Skeletal muscle tissue (tissue), 4 donors: ENCODE results near the gene GIT1. TPM values are rescaled to one million over a fixed set of nuclear protein-coding genes. Genes with fewer than 3 reads are reported as not detected.

Experiments used
- H3K27ac ChIP-seq: one replicate; pipeline ENCODE4 v1.7.0; 2013; ENCODE audit warnings: mild to moderate bottlenecking, low read depth, low read length, inconsistent platforms
- H3K27me3 ChIP-seq, 3 donors: one replicate each; pipeline ENCODE4 v1.7.0; 2013; ENCODE audit warnings: low read length in 3 of 3; ENCODE audit not compliant: control insufficient read depth in 3 of 3, insufficient read depth in 3 of 3
- H3K36me3 ChIP-seq, 3 donors: one replicate each; pipeline ENCODE4 v1.7.0; 2013; ENCODE audit warnings: low read length in 3 of 3; ENCODE audit not compliant: control insufficient read depth in 3 of 3, insufficient read depth in 3 of 3
- H3K4me1 ChIP-seq, 3 donors: one replicate each; pipeline ENCODE4 v1.7.0; 2013; ENCODE audit warnings: low read length in 3 of 3, mild to moderate bottlenecking in 3 of 3; ENCODE audit not compliant: control insufficient read depth in 3 of 3, insufficient read depth in 3 of 3
- H3K4me3 ChIP-seq, 3 donors: one replicate each; pipeline ENCODE4 v1.7.0; 2013; ENCODE audit warnings: low read length in 3 of 3
- H3K9ac ChIP-seq, 3 donors: one replicate each; pipeline ENCODE4 v1.7.0; 2013; ENCODE audit warnings: low read length in 3 of 3, mild to moderate bottlenecking in 3 of 3, moderate library complexity in 2 of 3, low read depth in 1 of 3
- H3K9me3 ChIP-seq, 3 donors: one replicate each; pipeline ENCODE4 v1.7.0; 2013; ENCODE audit warnings: low read length in 3 of 3; ENCODE audit not compliant: control insufficient read depth in 3 of 3
- total RNA-seq: library from RNA; depleted of rRNA; stranded (reverse); fragments of >200 nt; gene quantifications from one replicate; pipeline ENCODE4 v1.2.3, GENCODE V29; 2014
- donor health status: Osteomylitis.

Gene GIT1
- total RNA-seq, 1 donor from 2014 or later: 11.0 TPM

DNA sequence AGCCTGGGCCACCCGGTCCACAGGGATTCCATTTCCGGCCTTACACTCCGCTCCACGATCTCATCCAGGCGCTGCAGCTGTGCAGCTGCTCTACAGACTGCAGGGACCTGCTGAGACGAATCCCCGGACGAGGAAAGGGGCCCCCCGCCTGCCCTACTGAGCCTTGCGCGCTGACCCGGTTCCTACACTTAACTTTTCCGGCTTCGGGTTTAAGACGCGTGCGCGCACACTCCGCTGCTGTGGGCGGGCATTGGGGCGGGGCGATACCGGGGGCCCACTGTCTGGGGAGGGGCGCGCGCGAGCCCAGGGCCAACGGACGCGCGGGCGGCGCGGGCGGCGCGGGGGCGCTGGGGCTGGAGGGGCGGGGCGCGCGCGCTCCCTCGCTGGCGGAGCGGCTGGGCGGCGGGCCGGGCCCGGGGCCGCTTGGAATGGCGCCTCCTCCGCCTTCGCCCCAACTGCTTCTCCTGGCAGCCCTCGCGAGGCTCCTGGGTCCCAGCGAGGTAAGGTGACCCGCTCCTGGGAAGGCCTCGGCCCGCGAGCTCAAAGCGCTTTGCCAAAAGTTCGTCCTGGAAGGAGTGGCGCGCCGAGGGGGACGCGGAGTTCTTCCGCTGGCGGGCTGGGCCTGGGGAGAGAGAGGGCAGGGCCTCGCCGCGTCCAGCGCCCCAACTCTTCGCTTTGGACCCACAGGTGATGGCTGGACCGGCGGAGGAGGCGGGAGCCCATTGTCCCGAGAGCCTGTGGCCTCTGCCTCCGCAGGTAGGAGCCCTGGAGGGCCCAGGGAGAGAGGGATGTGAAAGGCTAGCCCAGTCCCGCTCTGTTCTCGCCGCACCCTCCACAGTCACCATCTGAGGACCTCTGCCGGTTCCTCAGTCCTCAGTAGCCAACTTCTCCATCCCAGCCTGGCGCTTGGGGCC lies 20.9 kb downstream of the GIT1 start, which contains the start of gene TP53I13:
Gene TP53I13 (plus strand): TSS at position 371 of the 914 bp plus-strand sequence. CDS start 58 bp downstream, at position 429.
- H3K27me3 ChIP-seq: peaks cover 0 to 6% (median 0%) of the 10 kb centered on the region in 3 donors
- peaks cover 28 to 51% (median 33%) of the 10 kb centered on the region in 3 donors for H3K4me1 ChIP-seq
- peak within 1 kb of the TSS; percentile 86 to 90 (median 87) for H3K4me3 ChIP-seq

DNA sequence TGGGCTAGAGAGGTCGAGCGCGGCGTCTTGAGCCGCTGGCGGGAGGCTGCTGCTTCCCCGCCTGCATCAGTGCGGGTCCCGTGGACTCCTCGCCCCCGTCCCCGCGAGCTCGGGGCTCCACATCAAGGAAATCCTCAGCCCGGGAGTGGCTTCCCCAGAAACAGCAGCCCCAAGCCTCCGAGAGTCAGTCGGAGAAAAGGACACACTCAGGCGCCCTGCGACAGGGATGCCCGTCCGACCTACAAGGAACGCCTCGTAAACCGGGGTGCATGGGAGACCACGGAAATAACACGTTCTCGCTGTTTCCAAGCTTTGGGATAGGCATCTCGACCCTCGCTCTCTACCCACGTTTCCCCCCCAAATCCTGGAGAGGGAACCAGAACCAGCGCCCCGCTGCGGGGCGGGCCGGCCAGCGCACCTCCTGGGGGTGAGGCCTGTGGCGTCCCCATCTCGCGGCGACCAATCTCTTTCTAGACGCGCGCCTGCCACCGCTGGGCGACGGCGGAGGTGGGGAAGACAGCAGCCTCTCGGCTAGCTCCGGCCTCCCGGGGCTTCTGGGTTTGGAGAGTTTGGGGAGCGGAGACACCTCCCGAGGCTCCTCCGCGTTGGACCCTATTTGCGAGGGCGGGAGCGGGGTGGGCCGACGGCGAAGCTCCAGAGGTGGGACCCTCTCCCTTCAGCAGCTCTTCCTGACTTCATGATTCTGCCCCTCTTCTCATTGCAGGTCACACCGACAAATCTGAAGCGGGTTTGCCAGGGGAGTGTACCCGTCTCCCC lies 21.7 kb downstream of the GIT1 start:
- Histone ChIP-seq H3K4me3 (peak overlapping the region; percentile 86 to 90 (median 87)), H3K9ac (peak overlapping the region; percentile 83 to 87 (median 83)), H3K9me3 (no peaks in the 10 kb centered on the region), H3K27ac (peak overlapping the region; percentile 47), H3K4me1 (peaks cover 26 to 44% (median 28%) of the 10 kb centered on the region in 3 donors), H3K27me3 (peaks cover 0 to 6% (median 0%) of the 10 kb centered on the region in 3 donors), H3K36me3 (peaks cover 0 to 5% (median 4%) of the 10 kb centered on the region in 3 donors)

More for the DNA sequence above, 20.9 kb downstream of the GIT1 start, which contains the start of gene TP53I13:
- Histone ChIP-seq H3K36me3 (peaks cover 0 to 5% (median 3%) of the 10 kb centered on the region in 3 donors), H3K27ac (peak within 1 kb of the TSS; percentile 83), H3K9ac (peak within 1 kb of the TSS; percentile 83 to 87 (median 83)), H3K9me3 (no peaks in the 10 kb centered on the region)

DNA sequence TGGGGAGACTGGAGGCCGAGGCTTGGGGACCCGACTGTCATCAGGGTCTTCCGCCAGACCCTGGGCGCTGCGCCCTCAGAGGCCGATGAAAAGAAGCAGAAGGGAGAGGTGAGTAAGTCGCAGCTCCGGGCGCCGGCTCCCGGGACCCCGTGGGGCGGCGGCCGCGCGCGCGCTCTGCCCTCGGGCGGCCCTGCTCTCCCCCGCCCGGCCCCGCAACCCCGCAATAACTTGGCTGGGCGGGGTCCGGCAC lies 22.2 kb downstream of the GIT1 start:
- peaks cover 0 to 6% (median 0%) of the 10 kb centered on the region in 3 donors for H3K27me3 ChIP-seq
- peak overlapping the region; percentile 51 to 90 (median 87) for H3K4me3 ChIP-seq
- H3K9ac ChIP-seq: peak overlapping the region; percentile 83 to 87 (median 83)
- H3K9me3 ChIP-seq: no peaks in the 10 kb centered on the region
- peaks cover 0 to 7% (median 5%) of the 10 kb centered on the region in 3 donors for H3K36me3 ChIP-seq
- peaks cover 26 to 45% (median 28%) of the 10 kb centered on the region in 3 donors for H3K4me1 ChIP-seq
- peak overlapping the region; percentile 19 for H3K27ac ChIP-seq

DNA sequence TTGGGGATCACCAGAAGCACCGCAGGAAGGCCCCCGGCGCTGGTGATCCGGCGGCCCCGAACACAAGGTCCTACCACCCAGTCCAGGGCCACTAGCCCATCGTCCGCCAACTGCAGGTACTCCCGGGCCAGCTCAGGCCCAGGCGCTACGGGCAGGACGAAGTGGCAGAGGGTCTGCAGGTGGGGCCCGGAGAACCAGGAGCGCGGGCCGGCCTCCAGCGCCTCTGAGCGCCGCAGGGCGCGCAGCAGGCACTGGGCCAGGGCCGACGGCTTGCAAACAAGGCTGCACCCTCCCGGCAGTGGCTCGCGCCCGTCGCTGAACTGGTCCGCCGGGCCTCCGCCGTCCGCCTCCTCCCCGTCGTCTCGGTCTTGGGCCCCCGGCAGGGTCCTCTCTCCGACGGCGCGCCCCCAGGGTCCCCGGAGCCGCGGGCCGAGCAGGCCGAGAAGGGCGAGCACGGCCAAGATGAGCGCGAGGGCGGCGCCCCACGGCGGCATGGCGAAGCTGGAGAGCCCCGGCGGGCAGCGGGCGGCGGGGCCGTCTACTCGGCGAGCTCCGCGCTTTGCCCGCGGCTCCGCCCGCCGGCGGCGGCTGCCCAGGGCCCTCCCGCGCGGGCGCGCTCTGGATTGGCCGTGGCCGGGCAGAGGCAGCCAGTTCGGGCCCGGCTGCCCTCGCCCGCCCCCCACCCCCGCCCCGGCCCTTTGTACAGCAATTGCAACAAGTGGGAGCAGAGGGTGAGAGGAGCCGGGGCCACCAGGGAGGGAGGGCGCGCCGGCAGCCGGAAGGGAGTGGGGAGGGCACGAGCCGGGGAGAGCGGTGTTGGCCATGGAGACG lies 22.8 kb downstream of the GIT1 start, which contains the start of gene ABHD15:
Gene ABHD15 (minus strand): TSS at position 565 of the 831 bp plus-strand sequence. CDS start 71 bp downstream, at position 494.
- H3K4me3 ChIP-seq: peak within 1 kb of the TSS; percentile 86 to 90 (median 87)
- peaks cover 0 to 8% (median 5%) of the 10 kb centered on the region in 3 donors for H3K36me3 ChIP-seq
- H3K9ac ChIP-seq: peak within 1 kb of the TSS; percentile 83 to 87 (median 83)
- peak within 1 kb of the TSS; percentile 19 for H3K27ac ChIP-seq
- H3K27me3 ChIP-seq: peaks cover 0 to 6% (median 0%) of the 10 kb centered on the region in 3 donors
- peaks cover 26 to 45% (median 29%) of the 10 kb centered on the region in 3 donors for H3K4me1 ChIP-seq
- H3K9me3 ChIP-seq: no peaks in the 10 kb centered on the region

DNA sequence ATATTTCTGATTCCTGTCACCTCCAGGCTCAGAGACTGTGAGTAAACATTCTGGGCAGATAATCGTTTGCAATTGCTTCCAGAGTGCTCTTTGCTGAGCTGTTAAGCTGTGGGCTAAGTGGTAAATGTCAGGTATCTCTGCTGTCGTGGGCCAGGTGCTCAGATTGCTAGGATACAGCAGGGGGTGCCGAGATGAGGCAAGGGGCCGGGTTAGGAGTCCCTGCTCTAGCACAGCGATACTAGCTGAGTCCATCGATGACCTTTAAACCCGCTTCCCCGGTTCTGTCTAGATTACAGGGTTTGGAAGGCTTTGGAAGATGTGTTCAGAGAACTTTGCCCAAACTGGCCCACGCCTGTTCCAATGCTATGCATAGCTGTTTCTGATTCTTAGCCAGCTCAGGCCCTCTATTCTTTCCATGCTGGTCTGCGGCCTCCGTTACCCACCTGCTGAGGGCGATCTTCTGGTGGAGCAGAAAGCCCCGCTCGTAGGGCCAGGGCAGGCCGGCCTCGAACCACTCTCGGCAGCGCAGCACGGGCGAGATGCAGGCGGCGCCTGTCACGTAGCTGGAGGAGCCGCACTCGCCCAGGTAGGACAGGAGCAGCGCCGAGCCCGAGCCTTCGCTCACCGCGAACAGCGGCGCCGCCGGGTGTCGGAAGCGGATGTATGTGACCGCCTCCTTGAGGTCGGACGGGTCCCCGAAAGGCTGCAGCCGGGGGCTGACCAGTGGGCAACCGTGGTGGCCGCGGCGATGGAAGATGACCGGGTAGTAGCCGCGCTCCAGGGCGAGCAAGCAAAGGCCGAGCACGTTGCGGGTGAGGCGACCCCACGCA lies 23.6 kb downstream of the GIT1 start:
- Histone ChIP-seq H3K36me3 (peaks cover 0 to 8% (median under 1%) of the 10 kb centered on the region in 3 donors), H3K9ac (peak overlapping the region; percentile 33 to 56 (median 54)), H3K27me3 (peaks cover 0 to 6% (median 0%) of the 10 kb centered on the region in 3 donors), H3K4me3 (peak overlapping the region; percentile 14 to 52 (median 48)), H3K4me1 (peaks cover 24 to 47% (median 31%) of the 10 kb centered on the region in 3 donors), H3K9me3 (no peaks in the 10 kb centered on the region), H3K27ac (no peak overlapping the region)

DNA sequence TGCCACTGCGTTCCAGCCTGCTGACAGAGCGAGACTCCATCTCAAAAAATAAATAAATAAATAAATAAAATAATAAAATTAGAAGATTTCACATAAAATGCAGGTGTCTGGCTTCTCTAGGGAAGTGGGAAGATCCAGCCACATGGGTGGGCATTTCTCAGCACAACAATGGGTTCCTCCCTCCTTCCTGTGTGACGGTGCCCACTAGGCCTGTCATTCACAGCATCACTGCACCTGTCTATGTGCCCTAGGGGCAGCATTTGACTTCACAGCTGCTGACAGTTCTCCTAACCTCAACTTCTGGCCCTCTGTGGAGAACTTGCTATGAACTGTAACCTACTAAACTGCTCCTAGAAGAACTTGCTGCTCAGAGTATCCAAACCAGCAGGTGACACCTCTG lies 25.6 kb downstream of the GIT1 start:
- Histone ChIP-seq H3K9ac (no peak overlapping the region), H3K4me3 (no peak overlapping the region), H3K9me3 (no peaks in the 10 kb centered on the region), H3K4me1 (peaks cover 11 to 31% (median 23%) of the 10 kb centered on the region in 3 donors), H3K36me3 (peaks cover 0 to 8% (median 0%) of the 10 kb centered on the region in 3 donors), H3K27me3 (peaks cover 0 to 6% (median 0%) of the 10 kb centered on the region in 3 donors), H3K27ac (no peak overlapping the region)

DNA sequence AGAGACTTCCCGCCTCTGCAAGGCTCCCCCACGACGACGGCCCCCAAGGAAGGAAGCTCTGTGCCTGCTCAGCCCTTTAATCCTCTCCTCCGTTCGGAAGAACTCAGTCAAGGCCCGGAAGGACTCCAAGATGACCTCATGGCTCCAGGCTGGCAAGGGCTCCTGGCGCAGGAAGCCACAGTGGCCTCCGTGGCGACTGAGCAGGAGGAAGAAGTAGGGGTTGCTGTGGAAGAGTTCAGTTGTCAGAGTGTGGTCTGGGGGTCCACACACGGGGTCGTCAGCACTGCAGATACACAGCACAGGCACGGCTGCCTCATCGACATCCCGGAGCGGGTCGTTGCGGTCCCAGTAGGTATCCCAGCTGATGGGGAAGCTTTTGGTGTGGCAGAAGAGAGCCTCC lies 26.8 kb downstream of the GIT1 start:
- peaks cover 9 to 27% (median 22%) of the 10 kb centered on the region in 3 donors for H3K4me1 ChIP-seq
- H3K9me3 ChIP-seq: no peaks in the 10 kb centered on the region
- peaks cover 0 to 8% (median 0%) of the 10 kb centered on the region in 3 donors for H3K36me3 ChIP-seq
- no peak overlapping the region for H3K4me3 ChIP-seq
- H3K27me3 ChIP-seq: peaks cover 0 to 6% (median 0%) of the 10 kb centered on the region in 3 donors
- no peak overlapping the region for H3K9ac ChIP-seq
- no peak overlapping the region for H3K27ac ChIP-seq

DNA sequence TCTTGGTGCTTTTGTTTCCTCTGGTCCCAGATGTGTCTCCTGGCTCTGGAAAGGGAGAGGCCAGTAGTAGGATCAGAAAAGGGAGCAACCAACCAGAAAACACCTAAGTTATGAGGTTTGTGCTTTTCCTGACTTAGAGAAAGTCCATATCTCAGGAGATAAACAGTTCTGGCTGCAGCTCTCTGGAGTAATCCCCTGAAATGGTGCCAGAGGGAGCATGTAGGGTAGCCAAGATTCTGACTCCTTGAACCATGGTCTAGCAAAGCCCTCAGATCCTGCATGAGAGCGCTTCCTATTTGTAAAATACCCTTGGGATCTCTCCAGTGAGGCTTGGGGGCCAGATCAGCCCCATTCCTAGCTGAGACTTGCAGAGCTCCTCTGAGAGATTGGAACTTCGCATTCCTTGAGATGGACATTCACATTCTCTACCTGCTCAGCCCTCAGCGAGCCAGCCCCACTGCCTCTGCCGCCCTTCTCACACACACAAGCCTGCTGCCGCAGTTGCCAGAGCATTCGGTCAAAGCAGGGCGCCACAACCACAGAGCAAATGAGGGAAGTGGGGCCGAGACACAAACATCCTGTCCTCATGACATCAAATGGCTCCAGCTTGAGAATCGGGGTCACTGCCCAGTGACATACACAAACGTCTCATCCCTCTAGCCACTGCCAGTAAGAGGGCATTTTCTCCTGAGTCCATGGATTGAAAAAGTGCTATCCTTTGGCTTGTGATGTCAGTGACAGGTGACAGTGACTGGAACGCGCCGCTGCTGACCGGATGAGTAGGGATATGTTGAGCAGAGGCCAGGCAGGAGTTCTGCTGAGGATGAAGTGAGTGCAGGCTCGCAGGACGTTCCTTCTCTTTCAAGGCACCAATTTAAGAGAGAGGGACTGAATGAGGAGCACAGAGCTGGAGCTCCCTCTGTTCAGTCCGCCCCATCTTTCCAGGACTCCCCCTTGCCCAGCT lies 27.6 kb downstream of the GIT1 start:
- H3K36me3 ChIP-seq: peaks cover 0 to 8% (median 0%) of the 10 kb centered on the region in 3 donors
- no peak overlapping the region for H3K9ac ChIP-seq
- no peaks in the 10 kb centered on the region for H3K9me3 ChIP-seq
- no peak overlapping the region for H3K4me3 ChIP-seq
- H3K27me3 ChIP-seq: peaks cover 0 to 6% (median 0%) of the 10 kb centered on the region in 3 donors
- H3K27ac ChIP-seq: peak overlapping the region; percentile 3
- peaks cover 7 to 25% (median 20%) of the 10 kb centered on the region in 3 donors for H3K4me1 ChIP-seq
